RWPE1 (cell line): Measurements from ENCODE around the gene STEAP3.

Source experiments
- CTCF ChIA-PET: fragments of 350-600 bp; sonication (Branson Sonifier 250); formaldehyde crosslinking; extraction: SDS; loops from one replicate; lab custom pipeline; 2021; lab: Yijun Ruan, JAX
- POLR2A ChIA-PET: fragments of 400-600 bp; formaldehyde crosslinking; extraction: SDS; loops from one replicate; lab custom pipeline; 2020; ENCODE audit warnings: antibody characterized with exemption; ENCODE audit not compliant: low non-redundant PET; lab: Yijun Ruan, JAX
- DNase-seq: peaks from one replicate; pipeline ENCODE4 v3.0.0; 2012; ENCODE audit warnings: low spot score
- H3K27ac ChIP-seq: fragments of 450-650 bp; 2 replicates; pipeline ENCODE4 v1.5.1; 2017
- CTCF ChIP-seq: fragments of 450-650 bp; conservative IDR thresholded peaks from 2 replicates; pipeline ENCODE4 v1.5.1; 2017; ENCODE audit warnings: low read depth, mild to moderate bottlenecking

The STEAP3 gene

DNA sequence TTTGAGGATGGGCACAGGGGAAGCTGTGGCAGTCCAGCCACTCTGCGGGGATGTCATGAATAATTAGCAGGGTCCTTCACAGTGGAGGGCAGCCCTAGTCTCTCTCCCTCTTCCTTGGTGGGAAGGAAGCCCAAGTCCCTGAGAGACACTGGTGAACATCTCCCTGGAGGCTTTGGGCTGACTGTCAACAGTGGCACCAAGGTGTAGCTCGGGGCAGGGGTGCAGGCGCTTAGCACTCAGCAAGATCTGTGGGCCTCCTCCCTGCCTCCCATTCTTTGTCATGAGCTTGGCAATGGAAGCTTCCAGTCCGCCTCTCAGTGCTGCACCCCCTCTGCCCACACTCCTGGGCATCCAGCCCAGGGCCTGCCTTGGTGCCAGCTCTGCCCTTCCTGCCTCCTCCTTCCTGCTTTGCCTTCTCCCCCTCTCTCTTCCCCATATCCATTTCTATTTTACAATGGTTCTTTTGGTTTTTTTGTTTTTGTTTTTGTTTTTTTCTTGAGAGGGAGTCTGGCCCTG, 59.4 kb downstream of the STEAP3 start:
- TF ChIP-seq CTCF: no peak
- POLR2A ChIA-PET: no interaction called here
- CTCF ChIA-PET: no interaction called here
- peak overlapping the region; percentile 71 for H3K27ac ChIP-seq
- DNase-seq: no peak

DNA sequence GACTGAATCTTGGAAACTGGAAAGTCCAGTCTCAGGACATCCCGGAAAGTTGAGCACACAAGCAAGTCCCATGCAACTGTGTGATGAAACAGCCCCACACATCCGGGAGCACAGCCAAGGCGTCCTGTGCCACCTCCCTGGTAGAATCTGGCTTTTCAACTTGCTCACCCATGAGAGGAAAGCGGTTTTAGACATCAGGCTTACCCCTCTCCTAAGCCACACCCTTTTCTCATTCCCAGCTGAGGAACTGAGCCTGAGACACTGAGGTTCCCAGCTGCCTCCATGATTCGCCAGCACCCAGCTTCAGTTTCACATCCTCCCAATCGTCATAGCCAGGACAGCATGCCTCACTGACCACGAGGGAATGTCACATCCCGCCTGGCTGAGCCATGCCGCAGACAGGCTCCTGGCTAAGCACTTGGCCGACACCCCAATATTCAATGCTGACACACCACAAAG, 60.3 kb downstream of the STEAP3 start:
- H3K27ac ChIP-seq: peak overlapping the region; percentile 71
- peak; percentile 64 for DNase-seq
- TF ChIP-seq CTCF: no peak
- CTCF ChIA-PET: no interaction called here
- POLR2A ChIA-PET: no interaction called here

DNA sequence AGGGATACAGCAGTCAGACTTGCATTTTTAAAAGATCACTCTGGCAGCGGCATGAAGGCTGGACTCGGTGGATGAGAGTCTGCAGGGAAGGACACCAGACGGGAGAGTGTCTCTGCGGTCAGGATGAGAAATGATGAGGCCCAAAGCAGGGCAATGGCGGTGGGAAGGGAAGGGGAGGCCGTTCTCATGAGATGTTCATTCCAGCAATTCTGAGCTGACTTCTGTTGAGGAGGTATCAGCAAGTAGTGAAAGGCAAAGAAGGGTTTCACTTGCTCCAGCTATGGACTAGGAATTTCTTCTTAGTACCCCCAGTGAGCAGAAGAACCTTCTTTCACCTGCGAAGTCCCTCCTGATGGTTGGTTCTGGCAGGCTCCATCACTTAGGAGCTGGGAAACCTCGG, 63.0 kb downstream of the STEAP3 start:
- CTCF ChIA-PET: interaction anchor here (0.6 kb wide), 1 partner anchor 30 kb away, joined by 3 read pairs; no protein-coding TSS in a partner anchor
- POLR2A ChIA-PET: interaction anchor here (0.7 kb wide), 1 partner anchor 24 kb away, joined by 3 read pairs; no protein-coding TSS in a partner anchor
- H3K27ac ChIP-seq: no peak overlapping the region
- no peak for TF ChIP-seq CTCF
- no peak for DNase-seq

DNA sequence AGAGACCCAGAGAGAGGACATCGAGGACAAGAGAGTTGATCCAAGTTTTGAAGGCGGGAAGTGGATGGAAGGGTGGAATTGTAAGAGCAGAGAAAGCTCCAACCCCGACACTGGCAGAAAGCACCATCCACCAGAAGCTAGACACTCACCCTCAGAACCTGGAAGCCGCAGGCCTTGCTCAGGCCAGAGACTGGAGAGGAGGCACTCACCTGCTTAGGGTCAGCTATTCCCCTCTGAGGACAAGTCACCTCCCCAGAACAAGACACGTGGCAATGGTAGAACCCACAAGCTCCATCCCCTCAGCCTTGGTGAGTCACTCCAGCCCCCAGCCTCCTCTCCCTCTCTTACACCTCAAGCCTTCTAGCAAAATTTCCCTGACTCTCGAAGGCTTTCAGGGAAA, 64.9 kb downstream of the STEAP3 start:
- no peak for TF ChIP-seq CTCF
- DNase-seq: no peak
- H3K27ac ChIP-seq: no peak overlapping the region
- POLR2A ChIA-PET: no interaction called here
- CTCF ChIA-PET: interaction anchor here (0.5 to 4.6 kb wide), 3 partner anchors 17 to 406 kb away, joined by 3 to 27 read pairs (median 3); no protein-coding TSS in a partner anchor

GRCh38 chr2:119289093-119289492, 65.5 kb downstream of the STEAP3 start:
- TF ChIP-seq CTCF: no peak
- ChIA-PET POLR2A (no interaction called here), CTCF (interaction anchor here (1.1 to 4.6 kb wide), 3 partner anchors 70 to 407 kb away, joined by 3 to 27 read pairs (median 3); no protein-coding TSS in a partner anchor)
- H3K27ac ChIP-seq: no peak overlapping the region
- no peak for DNase-seq

GRCh38 chr2:119289642-119290041, 66.0 kb downstream of the STEAP3 start:
- no peak overlapping the region for H3K27ac ChIP-seq
- ChIA-PET POLR2A (no interaction called here), CTCF (interaction anchor here (1.1 to 4.6 kb wide), 3 partner anchors 71 to 407 kb away, joined by 3 to 27 read pairs (median 3); no protein-coding TSS in a partner anchor)
- no peak for DNase-seq
- no peak for TF ChIP-seq CTCF
